ENCODE data around the gene CNTNAP5. TPM values are rescaled to one million over a fixed set of nuclear protein-coding genes. Genes with fewer than 3 reads are reported as not detected.

Gene CNTNAP5
- total and polyA plus RNA-seq, 9 of the 15 experiments (the other 6 are each of a cell fraction or from before 2014, with no cell fraction given): not detected

DNA sequence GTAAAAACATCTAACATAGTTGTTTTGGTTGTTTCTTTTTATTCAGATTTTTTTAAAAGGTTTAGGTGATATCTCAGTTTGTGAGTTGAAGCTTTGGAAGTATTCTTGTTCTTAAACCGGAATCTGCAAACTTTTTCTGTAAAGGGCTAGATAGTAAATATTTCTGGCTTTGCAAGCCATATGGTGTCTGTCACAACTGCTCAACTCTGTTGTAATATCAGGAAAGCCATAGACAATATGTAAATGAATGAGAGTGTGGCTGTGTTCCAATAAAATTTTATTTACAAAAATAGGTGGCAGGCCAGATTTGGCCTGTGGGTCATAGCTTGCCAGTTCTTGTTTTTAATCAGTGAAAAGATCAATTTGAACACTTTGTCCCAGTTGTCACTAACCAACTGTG lies 134.1 kb downstream of the CNTNAP5 start (continued):
- TF ChIP-seq, protein P1, sequence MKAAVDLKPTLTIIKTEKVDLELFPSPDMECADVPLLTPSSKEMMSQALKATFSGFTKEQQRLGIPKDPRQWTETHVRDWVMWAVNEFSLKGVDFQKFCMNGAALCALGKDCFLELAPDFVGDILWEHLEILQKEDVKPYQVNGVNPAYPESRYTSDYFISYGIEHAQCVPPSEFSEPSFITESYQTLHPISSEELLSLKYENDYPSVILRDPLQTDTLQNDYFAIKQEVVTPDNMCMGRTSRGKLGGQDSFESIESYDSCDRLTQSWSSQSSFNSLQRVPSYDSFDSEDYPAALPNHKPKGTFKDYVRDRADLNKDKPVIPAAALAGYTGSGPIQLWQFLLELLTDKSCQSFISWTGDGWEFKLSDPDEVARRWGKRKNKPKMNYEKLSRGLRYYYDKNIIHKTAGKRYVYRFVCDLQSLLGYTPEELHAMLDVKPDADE (conservative IDR thresholded peaks at IDR 0.05; ENCODE audit: control insufficient read depth, low read depth, low read length): no peak
- TF ChIP-seq BCOR (IDR thresholded peaks at IDR 0.05) (no peak), LEF1 (IDR thresholded peaks at IDR 0.05) (no peak), MAZ (CRISPR knock-in tag; conservative IDR thresholded peaks at IDR 0.05 in 1 of 2, IDR thresholded peaks at IDR 0.05 in 1 of 2) (no peak), CBX5 (IDR thresholded peaks at IDR 0.05; ENCODE audit: borderline replicate concordance, low read depth) (no peak), DIDO1 (tag; IDR thresholded peaks at IDR 0.05; ENCODE audit: low read depth) (no peak), MCM5 (IDR thresholded peaks at IDR 0.05; ENCODE audit: low read depth) (no peak), MEF2A (IDR thresholded peaks at IDR 0.05; ENCODE audit: control insufficient read depth, low read depth, low read length) (no peak)
- TF ChIP-seq, protein P2, sequence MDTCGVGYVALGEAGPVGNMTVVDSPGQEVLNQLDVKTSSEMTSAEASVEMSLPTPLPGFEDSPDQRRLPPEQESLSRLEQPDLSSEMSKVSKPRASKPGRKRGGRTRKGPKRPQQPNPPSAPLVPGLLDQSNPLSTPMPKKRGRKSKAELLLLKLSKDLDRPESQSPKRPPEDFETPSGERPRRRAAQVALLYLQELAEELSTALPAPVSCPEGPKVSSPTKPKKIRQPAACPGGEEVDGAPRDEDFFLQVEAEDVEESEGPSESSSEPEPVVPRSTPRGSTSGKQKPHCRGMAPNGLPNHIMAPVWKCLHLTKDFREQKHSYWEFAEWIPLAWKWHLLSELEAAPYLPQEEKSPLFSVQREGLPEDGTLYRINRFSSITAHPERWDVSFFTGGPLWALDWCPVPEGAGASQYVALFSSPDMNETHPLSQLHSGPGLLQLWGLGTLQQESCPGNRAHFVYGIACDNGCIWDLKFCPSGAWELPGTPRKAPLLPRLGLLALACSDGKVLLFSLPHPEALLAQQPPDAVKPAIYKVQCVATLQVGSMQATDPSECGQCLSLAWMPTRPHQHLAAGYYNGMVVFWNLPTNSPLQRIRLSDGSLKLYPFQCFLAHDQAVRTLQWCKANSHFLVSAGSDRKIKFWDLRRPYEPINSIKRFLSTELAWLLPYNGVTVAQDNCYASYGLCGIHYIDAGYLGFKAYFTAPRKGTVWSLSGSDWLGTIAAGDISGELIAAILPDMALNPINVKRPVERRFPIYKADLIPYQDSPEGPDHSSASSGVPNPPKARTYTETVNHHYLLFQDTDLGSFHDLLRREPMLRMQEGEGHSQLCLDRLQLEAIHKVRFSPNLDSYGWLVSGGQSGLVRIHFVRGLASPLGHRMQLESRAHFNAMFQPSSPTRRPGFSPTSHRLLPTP (IDR thresholded peaks at IDR 0.05; ENCODE audit: borderline replicate concordance, extremely low read depth, insufficient read length): no peak

Data from K562 (cell line).